Tibial artery (tissue), 4 donors: ENCODE data around the gene FRMD4A.

Experiments used
- DNase-seq, 2 donors: peaks; one replicate each; pipeline ENCODE4 v3.0.0-alpha.2; 2019
- H3K27ac ChIP-seq, 2 donors: fragments of 200-600 bp; sonication (generic) in 1 of 2; 1 replicate in 1 of 2; 2 replicates in 1 of 2; pipeline ENCODE4 v1.5.1; 2018 to 2019; ENCODE audit warnings: mild to moderate bottlenecking in 1 of 2
- H3K27me3 ChIP-seq, 2 donors: fragments of 200-600 bp; sonication (generic) in 1 of 2; one replicate each; pipeline versions ENCODE4 v1.5.1 to v1.6.0; 2016 to 2019
- H3K36me3 ChIP-seq, 3 donors: fragments of 200-600 bp; sonication (generic) in 2 of 3; one replicate each; pipeline ENCODE4 v1.5.1; 2016 to 2019; ENCODE audit warnings: mild to moderate bottlenecking in 2 of 3
- H3K4me1 ChIP-seq, 4 donors: fragments of 200-600 bp; sonication (generic) in 2 of 4; 1 replicate in 3 of 4; 2 replicates in 1 of 4; pipeline ENCODE4 v1.5.1; 2016 to 2019
- H3K4me3 ChIP-seq, 2 donors: fragments of 200-600 bp; sonication (generic) in 1 of 2; 1 replicate in 1 of 2; 2 replicates in 1 of 2; pipeline ENCODE4 v1.5.1; 2018 to 2019; ENCODE audit warnings: mild to moderate bottlenecking in 2 of 2
- H3K9me3 ChIP-seq, 3 donors: fragments of 200-600 bp; sonication (generic) in 1 of 3; one replicate each; pipeline ENCODE4 v1.5.1; 2016 to 2019
- intact Hi-C: fragments of 100-400 bp; cut with DNase I; formaldehyde crosslinking; loops from one replicate; pipeline ENCODE4 v1.15.0; 2023; ENCODE audit warnings: low total_unique reads
- TF ChIP-seq, protein P1 (sequence below), 2 experiments: fragments of 200-600 bp in 1 of 2; fragments of 450-650 bp in 1 of 2; IDR thresholded peaks; one replicate each; pipeline ENCODE4 v1.5.1; 2017 to 2019; ENCODE audit warnings: antibody characterized with exemption in 2 of 2, mild to moderate bottlenecking in 1 of 2, moderate library complexity in 1 of 2

The FRMD4A gene

DNA sequence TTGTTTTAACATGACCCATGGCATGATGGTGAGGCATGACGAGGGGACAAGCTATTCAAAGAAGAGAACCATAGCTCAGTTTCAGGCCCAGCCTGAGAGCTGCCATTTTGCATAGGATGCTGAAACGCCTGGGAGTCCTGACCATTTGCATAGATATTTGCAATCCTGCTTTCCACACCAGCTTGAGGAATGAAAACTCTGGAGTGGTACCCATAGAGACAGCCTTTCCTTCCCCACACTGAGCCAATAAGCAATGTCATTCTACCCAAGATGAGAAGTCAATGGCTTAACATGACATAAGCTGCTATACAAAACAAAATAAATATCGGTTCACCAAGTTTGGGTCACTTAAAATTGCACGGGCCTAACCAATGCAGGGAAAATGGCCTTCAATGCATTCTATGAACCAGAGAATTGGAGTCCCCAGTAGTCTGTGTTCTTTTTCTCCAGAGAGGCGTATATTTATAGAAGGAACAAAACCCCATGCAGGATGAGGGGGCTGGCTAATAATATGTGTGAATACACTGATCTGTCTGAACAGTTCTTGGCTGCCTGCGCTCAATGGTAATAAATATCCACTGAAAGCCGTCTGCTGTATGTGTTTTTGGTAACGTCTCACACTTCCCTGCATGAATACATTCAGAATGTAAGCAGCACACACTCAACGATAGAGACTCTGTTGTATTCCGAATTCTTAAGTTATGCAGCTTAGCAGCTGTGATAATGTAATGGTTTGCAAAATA lies 329.3 kb downstream of the FRMD4A start:
- DNase-seq, result no peak
- TF ChIP-seq, protein P1, sequence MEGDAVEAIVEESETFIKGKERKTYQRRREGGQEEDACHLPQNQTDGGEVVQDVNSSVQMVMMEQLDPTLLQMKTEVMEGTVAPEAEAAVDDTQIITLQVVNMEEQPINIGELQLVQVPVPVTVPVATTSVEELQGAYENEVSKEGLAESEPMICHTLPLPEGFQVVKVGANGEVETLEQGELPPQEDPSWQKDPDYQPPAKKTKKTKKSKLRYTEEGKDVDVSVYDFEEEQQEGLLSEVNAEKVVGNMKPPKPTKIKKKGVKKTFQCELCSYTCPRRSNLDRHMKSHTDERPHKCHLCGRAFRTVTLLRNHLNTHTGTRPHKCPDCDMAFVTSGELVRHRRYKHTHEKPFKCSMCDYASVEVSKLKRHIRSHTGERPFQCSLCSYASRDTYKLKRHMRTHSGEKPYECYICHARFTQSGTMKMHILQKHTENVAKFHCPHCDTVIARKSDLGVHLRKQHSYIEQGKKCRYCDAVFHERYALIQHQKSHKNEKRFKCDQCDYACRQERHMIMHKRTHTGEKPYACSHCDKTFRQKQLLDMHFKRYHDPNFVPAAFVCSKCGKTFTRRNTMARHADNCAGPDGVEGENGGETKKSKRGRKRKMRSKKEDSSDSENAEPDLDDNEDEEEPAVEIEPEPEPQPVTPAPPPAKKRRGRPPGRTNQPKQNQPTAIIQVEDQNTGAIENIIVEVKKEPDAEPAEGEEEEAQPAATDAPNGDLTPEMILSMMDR (IDR thresholded peaks at IDR 0.05), result no peak
- H3K27me3 ChIP-seq, result peaks cover 0 to 5% of the 10 kb centered on the region in 2 donors
- intact Hi-C loops, result no loop called here
- H3K36me3 ChIP-seq, result no peaks in the 10 kb centered on the region
- H3K9me3 ChIP-seq, result no peaks in the 10 kb centered on the region
- no peaks in the 10 kb centered on the region for H3K4me1 ChIP-seq
- no peak overlapping the region for H3K4me3 ChIP-seq
- H3K27ac ChIP-seq, result no peak overlapping the region

GRCh38 chr10:13998163-13998835 lies 332.4 kb downstream of the FRMD4A start:
- H3K4me1 ChIP-seq, result no peaks in the 10 kb centered on the region
- H3K4me3 ChIP-seq, result no peak overlapping the region
- no peak overlapping the region for H3K27ac ChIP-seq
- no peaks in the 10 kb centered on the region for H3K9me3 ChIP-seq
- H3K36me3 ChIP-seq, result no peaks in the 10 kb centered on the region
- intact Hi-C loops, result no loop called here
- DNase-seq, result no peak
- no peaks in the 10 kb centered on the region for H3K27me3 ChIP-seq
- TF ChIP-seq, protein P1 (IDR thresholded peaks at IDR 0.05), result no peak

DNA sequence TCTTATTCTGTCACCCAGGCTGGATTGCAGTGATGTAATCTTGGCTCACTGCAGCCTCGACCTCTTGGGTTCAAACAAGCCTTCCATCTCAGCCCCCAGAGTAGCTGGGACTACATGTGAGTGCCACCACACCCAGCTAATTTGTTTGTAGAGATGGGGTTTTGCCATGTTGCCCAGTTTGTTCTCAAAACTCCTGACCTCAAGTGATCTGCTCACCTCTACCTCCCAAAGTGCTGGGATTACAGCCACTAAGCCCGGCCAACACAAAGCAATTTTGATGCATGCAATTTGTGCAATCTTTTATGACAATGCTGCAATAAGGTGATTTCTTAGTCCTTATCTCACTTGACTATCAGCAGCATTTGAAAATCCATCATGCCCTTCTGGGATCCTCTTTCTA lies 333.1 kb downstream of the FRMD4A start:
- Histone ChIP-seq H3K4me3 (no peak overlapping the region), H3K4me1 (no peaks in the 10 kb centered on the region), H3K36me3 (no peaks in the 10 kb centered on the region), H3K27me3 (no peaks in the 10 kb centered on the region), H3K9me3 (no peaks in the 10 kb centered on the region), H3K27ac (no peak overlapping the region)
- intact Hi-C loops, result no loop called here
- DNase-seq, result no peak
- TF ChIP-seq, protein P1 (IDR thresholded peaks at IDR 0.05), result no peak

GRCh38 chr10:13994932-13995331 lies 335.8 kb downstream of the FRMD4A start:
- intact Hi-C loops, result no loop called here
- no peak overlapping the region for H3K4me3 ChIP-seq
- H3K27ac ChIP-seq, result no peak overlapping the region
- H3K9me3 ChIP-seq, result no peaks in the 10 kb centered on the region
- no peak for DNase-seq
- H3K27me3 ChIP-seq, result no peaks in the 10 kb centered on the region
- TF ChIP-seq, protein P1 (IDR thresholded peaks at IDR 0.05), result no peak
- peaks cover 0 to 19% (median 16%) of the 10 kb centered on the region in 4 donors for H3K4me1 ChIP-seq
- H3K36me3 ChIP-seq, result no peaks in the 10 kb centered on the region

DNA sequence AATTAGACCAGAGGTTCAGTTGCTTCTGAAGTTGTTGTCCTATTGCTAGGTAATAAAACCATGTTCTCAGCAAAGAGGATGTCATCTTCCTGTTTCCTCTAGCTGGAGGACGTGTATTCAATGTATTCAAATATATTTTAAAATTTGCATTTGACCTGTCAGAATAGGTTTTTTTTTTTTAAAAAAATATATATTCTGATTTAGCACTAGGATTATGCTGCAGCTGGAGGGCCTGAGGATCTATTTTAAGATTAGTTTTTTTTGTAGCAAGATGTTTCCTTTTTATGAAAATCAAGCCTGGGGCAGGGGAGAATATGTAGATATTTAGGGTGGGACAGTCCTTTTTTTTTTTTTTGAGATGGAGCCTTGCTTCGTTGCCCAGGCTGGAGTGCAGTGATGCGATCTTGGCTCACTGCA lies 337.0 kb downstream of the FRMD4A start:
- Histone ChIP-seq H3K9me3 (no peaks in the 10 kb centered on the region), H3K27me3 (no peaks in the 10 kb centered on the region), H3K4me3 (no peak overlapping the region), H3K4me1 (peaks cover 0 to 24% (median 21%) of the 10 kb centered on the region in 4 donors), H3K27ac (no peak overlapping the region), H3K36me3 (no peaks in the 10 kb centered on the region)
- TF ChIP-seq, protein P1 (IDR thresholded peaks at IDR 0.05), result no peak
- intact Hi-C loops, result no loop called here
- no peak for DNase-seq
